ENCODE data around the gene SPRING1. TPM values are rescaled to one million over a fixed set of nuclear protein-coding genes. Genes with fewer than 3 reads are reported as not detected.
A peak's percentile ranks its signal among the peaks of the same experiment; 100 is the strongest.

The SPRING1 gene
- total RNA-seq, 2 donors from 2014 or later, result 55.5 to 62.1 TPM

DNA sequence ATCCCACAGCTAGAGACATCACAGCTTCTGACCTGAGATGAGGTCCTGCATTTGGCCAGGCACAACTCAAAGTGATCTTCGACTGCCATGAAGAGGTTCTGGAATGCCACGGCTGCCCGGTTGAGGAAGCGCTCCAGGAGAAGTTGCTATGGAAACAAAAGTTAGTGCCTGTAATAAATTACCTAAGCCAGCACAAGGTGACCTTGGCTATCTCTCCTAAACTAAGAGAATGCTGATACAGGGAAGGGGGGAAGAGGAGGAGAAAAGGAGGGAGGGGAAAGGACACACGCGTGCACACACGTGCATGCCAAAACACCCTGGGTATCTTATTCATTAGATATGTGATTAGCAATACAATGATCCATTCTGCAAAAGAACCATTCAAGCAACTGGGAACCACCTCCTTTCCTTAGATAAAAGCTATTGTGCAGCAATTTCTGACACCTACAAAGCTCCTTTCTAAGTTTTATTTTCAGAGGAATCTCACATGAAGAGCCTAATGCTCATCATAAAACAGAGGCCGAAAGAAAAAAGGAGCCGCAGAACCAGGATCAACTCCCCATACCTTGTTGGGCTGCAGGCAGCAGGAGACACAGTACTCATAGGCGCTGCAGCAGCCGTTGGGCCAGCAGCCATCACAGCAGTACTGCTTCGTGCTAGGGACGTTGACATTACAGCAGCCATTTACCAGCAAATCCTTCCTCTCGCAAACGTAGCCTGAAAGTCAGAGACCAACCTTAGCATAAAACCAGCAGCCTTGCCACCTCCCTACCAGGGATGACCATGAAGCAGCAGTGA, 17.9 kb downstream of the SPRING1 start:
- Histone ChIP-seq H3K36me3 (peaks cover 5% of the 10 kb centered on the region), H3K27ac (no peak overlapping the region), H3K9ac (ENCODE audit: low read depth in 2 of 2, low read length in 2 of 2) (no peak overlapping the region), H3K27me3 (no peaks in the 10 kb centered on the region), H3K4me1 (no peaks in the 10 kb centered on the region), H3K4me3 (no peak overlapping the region), H3K9me3 (no peaks in the 10 kb centered on the region)
- intact Hi-C loops (cut with DNase I), result loop anchor here (10.0 kb wide), 1 partner anchor 735 kb away; no protein-coding TSS in a partner anchor
- TF ChIP-seq, protein P1, sequence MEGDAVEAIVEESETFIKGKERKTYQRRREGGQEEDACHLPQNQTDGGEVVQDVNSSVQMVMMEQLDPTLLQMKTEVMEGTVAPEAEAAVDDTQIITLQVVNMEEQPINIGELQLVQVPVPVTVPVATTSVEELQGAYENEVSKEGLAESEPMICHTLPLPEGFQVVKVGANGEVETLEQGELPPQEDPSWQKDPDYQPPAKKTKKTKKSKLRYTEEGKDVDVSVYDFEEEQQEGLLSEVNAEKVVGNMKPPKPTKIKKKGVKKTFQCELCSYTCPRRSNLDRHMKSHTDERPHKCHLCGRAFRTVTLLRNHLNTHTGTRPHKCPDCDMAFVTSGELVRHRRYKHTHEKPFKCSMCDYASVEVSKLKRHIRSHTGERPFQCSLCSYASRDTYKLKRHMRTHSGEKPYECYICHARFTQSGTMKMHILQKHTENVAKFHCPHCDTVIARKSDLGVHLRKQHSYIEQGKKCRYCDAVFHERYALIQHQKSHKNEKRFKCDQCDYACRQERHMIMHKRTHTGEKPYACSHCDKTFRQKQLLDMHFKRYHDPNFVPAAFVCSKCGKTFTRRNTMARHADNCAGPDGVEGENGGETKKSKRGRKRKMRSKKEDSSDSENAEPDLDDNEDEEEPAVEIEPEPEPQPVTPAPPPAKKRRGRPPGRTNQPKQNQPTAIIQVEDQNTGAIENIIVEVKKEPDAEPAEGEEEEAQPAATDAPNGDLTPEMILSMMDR (IDR thresholded peaks at IDR 0.05), result no peak
- no peak for DNase-seq

DNA sequence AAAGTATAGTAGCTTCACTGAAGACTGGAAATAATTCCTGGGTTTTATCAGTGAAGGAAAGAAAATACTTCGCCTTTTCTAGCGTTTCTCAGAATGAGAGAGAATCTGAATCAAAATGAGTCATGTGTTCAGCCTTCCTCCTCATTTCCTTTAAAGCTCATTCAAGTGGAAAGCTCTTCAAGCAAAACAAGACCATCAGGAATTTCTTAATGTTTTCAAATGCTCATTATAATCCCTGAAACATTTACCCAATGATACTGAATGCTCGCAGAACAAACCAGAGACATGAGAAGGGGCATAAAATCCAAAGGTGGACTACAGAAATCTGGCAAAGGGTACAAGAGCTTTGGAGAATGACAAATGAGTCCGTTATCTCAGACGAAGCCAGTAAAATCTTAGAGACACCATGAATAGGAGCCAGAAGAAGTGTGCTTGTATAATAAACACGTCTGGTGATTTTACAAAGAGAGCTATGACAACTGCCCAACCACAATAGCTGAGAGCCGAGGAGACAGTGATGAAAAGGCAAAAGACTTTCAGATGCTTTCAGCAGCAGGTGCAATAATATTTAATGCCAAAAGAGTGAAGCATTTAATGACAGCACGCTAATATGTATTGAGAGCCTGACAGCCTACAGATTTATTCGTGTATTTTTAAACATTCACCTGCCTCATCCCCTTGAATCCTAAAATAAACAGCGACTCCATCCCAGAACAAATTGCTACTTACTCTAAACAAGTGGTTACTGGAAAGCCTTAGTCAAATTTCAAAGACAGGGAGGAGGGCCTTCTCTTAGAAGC, 19.0 kb downstream of the SPRING1 start:
- H3K4me1 ChIP-seq, result no peaks in the 10 kb centered on the region
- no peak for DNase-seq
- intact Hi-C loops (cut with DNase I), result loop anchor here (10.0 kb wide), 1 partner anchor 734 kb away; no protein-coding TSS in a partner anchor
- no peaks in the 10 kb centered on the region for H3K9me3 ChIP-seq
- no peak overlapping the region for H3K27ac ChIP-seq
- H3K4me3 ChIP-seq, result no peak overlapping the region
- no peak overlapping the region for H3K9ac ChIP-seq (ENCODE audit: low read depth in 2 of 2, low read length in 2 of 2)
- peaks cover 5% of the 10 kb centered on the region for H3K36me3 ChIP-seq
- TF ChIP-seq, protein P1 (IDR thresholded peaks at IDR 0.05), result no peak
- no peaks in the 10 kb centered on the region for H3K27me3 ChIP-seq

DNA sequence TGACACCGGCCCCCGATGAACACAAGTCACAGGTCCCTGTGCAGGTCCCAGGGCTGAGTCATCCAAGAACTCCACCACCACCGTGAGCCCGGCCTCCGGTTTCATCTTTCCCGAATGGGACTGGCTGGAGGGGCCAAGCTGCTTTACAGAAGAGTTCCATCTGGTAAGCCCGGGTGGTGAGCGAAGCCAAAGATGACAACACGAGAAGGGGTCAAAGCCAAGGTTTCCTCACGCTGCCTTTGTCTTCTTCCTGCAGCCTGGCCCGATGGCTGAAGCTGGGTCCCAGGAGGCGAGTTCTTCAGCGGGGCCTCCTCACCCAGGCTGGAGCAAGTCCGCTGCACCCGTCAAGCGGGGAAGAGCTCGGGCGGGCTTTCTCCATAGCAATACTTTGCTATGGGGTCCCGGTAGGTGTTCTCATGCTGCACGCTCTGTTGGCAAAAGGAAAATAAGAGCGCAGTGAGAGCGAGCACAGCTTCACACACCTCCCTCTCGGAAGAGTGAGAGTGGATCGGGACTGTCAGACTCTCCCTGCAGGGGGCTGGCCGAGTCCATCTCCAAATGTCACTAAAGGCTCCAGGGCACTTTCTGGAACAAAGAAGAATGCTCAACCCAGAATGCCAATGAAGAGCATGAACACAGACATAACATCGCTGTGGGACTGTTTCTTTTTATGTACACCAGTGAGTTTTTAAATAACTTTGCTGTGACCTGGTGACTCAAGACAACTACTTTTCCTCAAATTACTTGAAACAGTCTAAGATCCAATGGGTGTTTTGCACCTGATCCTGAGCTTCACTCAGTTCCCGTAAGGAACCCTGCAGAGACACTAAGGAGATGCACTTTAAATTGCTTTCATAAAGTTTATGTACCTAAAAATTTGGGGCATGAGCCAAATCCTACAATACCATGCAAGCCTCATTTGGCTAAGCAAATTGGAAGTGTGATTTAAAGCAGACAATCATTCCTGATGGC, 20.1 kb downstream of the SPRING1 start:
- Histone ChIP-seq H3K4me1 (no peaks in the 10 kb centered on the region), H3K36me3 (peaks cover 5% of the 10 kb centered on the region), H3K27ac (no peak overlapping the region), H3K9ac (ENCODE audit: low read depth in 2 of 2, low read length in 2 of 2) (no peak overlapping the region), H3K4me3 (no peak overlapping the region), H3K9me3 (no peaks in the 10 kb centered on the region), H3K27me3 (no peaks in the 10 kb centered on the region)
- TF ChIP-seq, protein P1 (IDR thresholded peaks at IDR 0.05), result no peak
- DNase-seq, result peak; percentile 50
- intact Hi-C loops (cut with DNase I), result loop anchor here (10.0 kb wide), 1 partner anchor 733 kb away; no protein-coding TSS in a partner anchor

DNA sequence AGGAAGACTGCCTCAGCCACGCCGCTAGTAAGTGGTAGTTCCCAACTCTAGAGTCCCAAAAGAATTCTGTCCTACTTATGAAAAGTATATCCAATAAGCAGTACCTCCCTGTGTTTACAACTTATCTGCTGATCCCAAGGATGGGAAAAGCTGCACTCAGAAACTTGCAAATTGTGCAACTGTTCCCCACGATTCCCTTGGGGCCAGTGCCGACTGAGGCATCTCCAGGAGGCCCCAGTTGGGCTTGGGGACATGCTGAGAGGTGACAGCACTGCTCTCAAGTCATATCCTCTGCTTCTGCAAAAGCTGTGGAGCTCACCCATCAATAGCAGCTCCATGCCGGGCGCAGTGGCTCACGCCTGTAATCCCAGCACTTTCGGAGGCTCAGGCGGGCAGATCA, 23.7 kb downstream of the SPRING1 start:
- DNase-seq, result no peak
- H3K27ac ChIP-seq, result no peak overlapping the region
- H3K4me1 ChIP-seq, result peaks cover 2% of the 10 kb centered on the region
- H3K27me3 ChIP-seq, result no peaks in the 10 kb centered on the region
- peaks cover 5% of the 10 kb centered on the region for H3K36me3 ChIP-seq
- intact Hi-C loops (cut with DNase I), result loop anchor here (10.0 kb wide), 1 partner anchor 729 kb away; no protein-coding TSS in a partner anchor
- H3K9me3 ChIP-seq, result no peaks in the 10 kb centered on the region
- H3K9ac ChIP-seq (ENCODE audit: low read depth in 2 of 2, low read length in 2 of 2), result no peak overlapping the region
- TF ChIP-seq, protein P1 (IDR thresholded peaks at IDR 0.05), result no peak
- H3K4me3 ChIP-seq, result no peak overlapping the region
